ENCODE measurements around the gene JAG2.

Gene JAG2

GRCh38 chr14:105204206-105204930 is 35.8 kb upstream of the JAG2 start:
- no peak overlapping the region for H3K27ac ChIP-seq (replicated peaks)
- no peaks in the 10 kb centered on the region for H3K27me3 ChIP-seq (ENCODE audit: insufficient read depth, poor library complexity, severe bottlenecking)
- H3K4me3 ChIP-seq (replicated peaks; ENCODE audit: insufficient read depth, low read length), result no peak overlapping the region
- TF ChIP-seq POLR2AphosphoS5 (IDR thresholded peaks at IDR 0.05; ENCODE audit: low read depth), result no peak
- no peak for DNase-seq (ENCODE audit: low read depth in 1 of 2, low spot score in 1 of 2)

- Histone ChIP-seq H3K27me3 (ENCODE audit: insufficient read depth, poor library complexity, severe bottlenecking) (peaks cover 7% of the 10 kb centered on the region), H3K4me3 (replicated peaks; ENCODE audit: insufficient read depth, low read length) (no peak overlapping the region), H3K27ac (replicated peaks) (no peak overlapping the region)
- TF ChIP-seq CTCF (IDR thresholded peaks at IDR 0.05; ENCODE audit: insufficient read depth, low read length), result no peak
- no peak for TF ChIP-seq SPI1 (IDR thresholded peaks at IDR 0.05; ENCODE audit: borderline replicate concordance, low read depth)
- TF ChIP-seq POLR2AphosphoS5 (IDR thresholded peaks at IDR 0.05; ENCODE audit: low read depth), result no peak; the same call in 1 of the 2 replicates
- TF ChIP-seq REST (IDR thresholded peaks at IDR 0.05; ENCODE audit: insufficient replicate concordance, low read depth), result no peak
- no peak for TF ChIP-seq GABPA (IDR thresholded peaks at IDR 0.05; ENCODE audit: low read depth)
- DNase-seq (ENCODE audit: low read depth in 1 of 2, low spot score in 1 of 2), result no peak
These were observed 35.1 kb upstream of the JAG2 start for GRCh38 chr14:105203701-105204100.

GRCh38 chr14:105203057-105203531 is 34.5 kb upstream of the JAG2 start:
- TF ChIP-seq CTCF (IDR thresholded peaks at IDR 0.05; ENCODE audit: insufficient read depth, low read length) (peak; percentile 85), REST (IDR thresholded peaks at IDR 0.05; ENCODE audit: insufficient replicate concordance, low read depth) (no peak)
- Histone ChIP-seq H3K4me3 (replicated peaks; ENCODE audit: insufficient read depth, low read length) (no peak overlapping the region), H3K27me3 (ENCODE audit: insufficient read depth, poor library complexity, severe bottlenecking) (peaks cover 13% of the 10 kb centered on the region), H3K27ac (replicated peaks) (no peak overlapping the region)
- peak in 1 of 2 experiments; percentile 47 for DNase-seq (ENCODE audit: low read depth in 1 of 2, low spot score in 1 of 2)

GRCh38 chr14:105201925-105202513 is 33.4 kb upstream of the JAG2 start:
- Histone ChIP-seq H3K27ac (replicated peaks) (peak overlapping the region; percentile 77), H3K4me3 (replicated peaks; ENCODE audit: insufficient read depth, low read length) (no peak overlapping the region), H3K27me3 (ENCODE audit: insufficient read depth, poor library complexity, severe bottlenecking) (peaks cover 21% of the 10 kb centered on the region)
- no peak for TF ChIP-seq CTCF (IDR thresholded peaks at IDR 0.05; ENCODE audit: insufficient read depth, low read length)
- peak; percentile 77 for TF ChIP-seq POLR2AphosphoS5 (IDR thresholded peaks at IDR 0.05; ENCODE audit: low read depth)
- DNase-seq (ENCODE audit: low read depth in 1 of 2, low spot score in 1 of 2), result peak; percentile 50 to 87

Data from HL-60 (cell line).